ENCODE measurements around the gene BPIFB1. TPM values are rescaled to one million over a fixed set of nuclear protein-coding genes. Genes with fewer than 3 reads are reported as not detected.

BPIFB1 gene
- total and polyA plus RNA-seq, 2 donors (not counting 3 experiments of a cell fraction or from before 2014, with no cell fraction given), result not detected

GRCh38 chr20:33312583-33312982, 29.6 kb downstream of the BPIFB1 start:
- Histone ChIP-seq H3K9me1 (replicated peaks; ENCODE audit: control insufficient read depth, extremely low read depth, insufficient read depth, low read length) (no peaks in the 10 kb centered on the region), H2AFZ (ENCODE audit: low read depth, low read length) (no peak overlapping the region), H3K27me3 (ENCODE audit: control insufficient read depth in 2 of 2, insufficient read depth in 2 of 2, low read length in 2 of 2) (peaks cover 0 to under 1% of the 10 kb centered on the region in 2 experiments), H3K27ac (ENCODE audit: insufficient read depth, low read depth, low read length) (no peak overlapping the region), H3K79me2 (ENCODE audit: control insufficient read depth, insufficient read depth, low read length) (no peaks in the 10 kb centered on the region), H3K9ac (replicated peaks; ENCODE audit: extremely low read depth, insufficient read depth, low read length) (no peak overlapping the region), H3K9me3 (replicated peaks; ENCODE audit: control insufficient read depth, insufficient read depth, low read length) (no peaks in the 10 kb centered on the region), H4K20me1 (replicated peaks; ENCODE audit: control insufficient read depth, extremely low read depth, insufficient read depth, low read length) (no peaks in the 10 kb centered on the region), H3K4me3 (replicated peaks in 1 of 3; ENCODE audit: insufficient read depth in 1 of 3, low read depth in 1 of 3, low read length in 3 of 3) (no peak overlapping the region), H3K4me2 (ENCODE audit: insufficient read depth, low read length) (no peak overlapping the region), H3K36me3 (ENCODE audit: control insufficient read depth in 2 of 2, extremely low read depth in 1 of 2, insufficient read depth in 2 of 2, low read length in 2 of 2) (no peaks in the 10 kb centered on the region), H3K4me1 (ENCODE audit: control insufficient read depth, extremely low read depth, insufficient read depth, low read length) (no peaks in the 10 kb centered on the region)
- no peak for DNase-seq (ENCODE audit: low read depth, low spot score)
- no TSS peak for BruUV-seq (replicated peaks)
- ChIA-PET POLR2A (no interaction called here), CTCF (no interaction called here)
- intact Hi-C loops (cut with micrococcal nuclease), result no loop called here
- FAIRE-seq, result no peak
- no peak for TF ChIP-seq POLR2AphosphoS5 (IDR thresholded peaks at IDR 0.05; ENCODE audit: insufficient read depth, low read depth, low read length)
- no peak for TF ChIP-seq FOS (IDR thresholded peaks at IDR 0.05; ENCODE audit: borderline replicate concordance, insufficient read depth, low read length)
- no peak for TF ChIP-seq MAX (IDR thresholded peaks at IDR 0.05; ENCODE audit: insufficient read depth, insufficient read length)
- no peak for TF ChIP-seq EZH2 (IDR thresholded peaks at IDR 0.05; ENCODE audit: borderline replicate concordance, low read depth, low read length, severe bottlenecking)
- TF ChIP-seq GATA2 (IDR thresholded peaks at IDR 0.05; ENCODE audit: insufficient read depth, insufficient read length, low read depth, low read length), result no peak
- TF ChIP-seq POLR2A (IDR thresholded peaks at IDR 0.05; ENCODE audit: low read depth, low read length), result no peak
- no peak for TF ChIP-seq MYC (IDR thresholded peaks at IDR 0.05; ENCODE audit: low read depth, low read length)
- TF ChIP-seq JUN (IDR thresholded peaks at IDR 0.05; ENCODE audit: borderline replicate concordance, insufficient read depth, insufficient read length, low read depth), result no peak
- dilution Hi-C loops (cut with MboI; ENCODE audit: extremely low pct_ligation_motif_present, low sequenced_read_pairs), result no loop called here

DNA sequence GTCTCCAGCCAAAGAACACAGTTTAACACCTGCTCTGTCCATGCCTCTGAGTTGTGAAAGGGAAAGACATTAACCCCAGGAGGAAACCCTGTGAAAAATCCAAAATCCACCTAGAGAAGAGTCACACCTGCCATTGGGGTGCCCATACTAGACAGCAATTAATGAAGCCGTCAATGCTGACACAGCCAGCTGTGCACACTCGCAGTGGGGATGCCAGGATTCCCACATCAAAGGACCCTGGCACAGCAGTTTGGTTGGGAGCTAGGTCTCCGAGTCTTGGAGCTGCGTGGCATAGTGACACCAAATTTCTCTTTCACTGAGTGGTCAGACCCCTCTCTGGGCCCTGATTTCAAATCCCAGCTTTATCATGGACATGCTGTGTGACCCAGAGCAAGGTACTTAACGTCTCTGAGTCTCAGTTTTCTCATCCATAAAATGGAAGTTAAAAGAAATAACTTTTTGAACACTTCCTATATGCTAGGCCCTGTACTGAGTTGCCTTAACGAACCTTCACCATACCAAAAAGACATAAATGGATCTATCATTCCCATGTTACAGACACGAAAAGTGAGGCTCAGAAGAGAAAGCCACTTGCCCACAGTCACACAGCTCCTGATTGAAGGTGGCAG, 30.8 kb downstream of the BPIFB1 start:
- intact Hi-C loops (cut with micrococcal nuclease) (no loop called here), dilution Hi-C loops (cut with MboI; ENCODE audit: extremely low pct_ligation_motif_present, low sequenced_read_pairs) (no loop called here)
- no peaks in the 10 kb centered on the region for H3K36me3 ChIP-seq (ENCODE audit: control insufficient read depth in 2 of 2, extremely low read depth in 1 of 2, insufficient read depth in 2 of 2, low read length in 2 of 2)
- no peak overlapping the region for H3K4me2 ChIP-seq (ENCODE audit: insufficient read depth, low read length)
- H3K9ac ChIP-seq (replicated peaks; ENCODE audit: extremely low read depth, insufficient read depth, low read length), result no peak overlapping the region
- H4K20me1 ChIP-seq (replicated peaks; ENCODE audit: control insufficient read depth, extremely low read depth, insufficient read depth, low read length), result no peaks in the 10 kb centered on the region
- H3K9me3 ChIP-seq (replicated peaks; ENCODE audit: control insufficient read depth, insufficient read depth, low read length), result no peaks in the 10 kb centered on the region
- ChIA-PET CTCF (no interaction called here), POLR2A (no interaction called here)
- no peak overlapping the region for H3K27ac ChIP-seq (ENCODE audit: insufficient read depth, low read depth, low read length)
- TF ChIP-seq GATA2 (IDR thresholded peaks at IDR 0.05; ENCODE audit: insufficient read depth, insufficient read length, low read depth, low read length), result no peak
- no peak for TF ChIP-seq EZH2 (IDR thresholded peaks at IDR 0.05; ENCODE audit: borderline replicate concordance, low read depth, low read length, severe bottlenecking)
- TF ChIP-seq POLR2AphosphoS5 (IDR thresholded peaks at IDR 0.05; ENCODE audit: insufficient read depth, low read depth, low read length), result no peak
- TF ChIP-seq MAX (IDR thresholded peaks at IDR 0.05; ENCODE audit: insufficient read depth, insufficient read length), result no peak
- no peak for TF ChIP-seq JUN (IDR thresholded peaks at IDR 0.05; ENCODE audit: borderline replicate concordance, insufficient read depth, insufficient read length, low read depth)
- TF ChIP-seq, protein P1, sequence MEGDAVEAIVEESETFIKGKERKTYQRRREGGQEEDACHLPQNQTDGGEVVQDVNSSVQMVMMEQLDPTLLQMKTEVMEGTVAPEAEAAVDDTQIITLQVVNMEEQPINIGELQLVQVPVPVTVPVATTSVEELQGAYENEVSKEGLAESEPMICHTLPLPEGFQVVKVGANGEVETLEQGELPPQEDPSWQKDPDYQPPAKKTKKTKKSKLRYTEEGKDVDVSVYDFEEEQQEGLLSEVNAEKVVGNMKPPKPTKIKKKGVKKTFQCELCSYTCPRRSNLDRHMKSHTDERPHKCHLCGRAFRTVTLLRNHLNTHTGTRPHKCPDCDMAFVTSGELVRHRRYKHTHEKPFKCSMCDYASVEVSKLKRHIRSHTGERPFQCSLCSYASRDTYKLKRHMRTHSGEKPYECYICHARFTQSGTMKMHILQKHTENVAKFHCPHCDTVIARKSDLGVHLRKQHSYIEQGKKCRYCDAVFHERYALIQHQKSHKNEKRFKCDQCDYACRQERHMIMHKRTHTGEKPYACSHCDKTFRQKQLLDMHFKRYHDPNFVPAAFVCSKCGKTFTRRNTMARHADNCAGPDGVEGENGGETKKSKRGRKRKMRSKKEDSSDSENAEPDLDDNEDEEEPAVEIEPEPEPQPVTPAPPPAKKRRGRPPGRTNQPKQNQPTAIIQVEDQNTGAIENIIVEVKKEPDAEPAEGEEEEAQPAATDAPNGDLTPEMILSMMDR (IDR thresholded peaks at IDR 0.05; ENCODE audit: extremely low read depth in 1 of 2, insufficient read depth in 1 of 2, low read depth in 1 of 2, low read length in 2 of 2), result no peak
- H3K4me3 ChIP-seq (replicated peaks in 1 of 3; ENCODE audit: insufficient read depth in 1 of 3, low read depth in 1 of 3, low read length in 3 of 3), result no peak overlapping the region
- no peaks in the 10 kb centered on the region for H3K9me1 ChIP-seq (replicated peaks; ENCODE audit: control insufficient read depth, extremely low read depth, insufficient read depth, low read length)
- H3K4me1 ChIP-seq (ENCODE audit: control insufficient read depth, extremely low read depth, insufficient read depth, low read length), result no peaks in the 10 kb centered on the region
- BruUV-seq (replicated peaks), result no TSS peak
- no peak for DNase-seq (ENCODE audit: low read depth, low spot score)
- no peaks in the 10 kb centered on the region for H3K79me2 ChIP-seq (ENCODE audit: control insufficient read depth, insufficient read depth, low read length)
- peaks cover 3 to 5% of the 10 kb centered on the region in 2 experiments for H3K27me3 ChIP-seq (ENCODE audit: control insufficient read depth in 2 of 2, insufficient read depth in 2 of 2, low read length in 2 of 2)
- no peak overlapping the region for H2AFZ ChIP-seq (ENCODE audit: low read depth, low read length)
- no peak for FAIRE-seq
